Stimulated activated CD4-positive, alpha-beta T cell treated with anti-CD3 and anti-CD28 coated beads, Interleukin-15, amount 100 ng/mL, for 1 hour (primary cell): ENCODE measurements around the gene WTAP.

Experiments
- DNase-seq, 2 donors: peaks; one replicate each; pipeline ENCODE4 v3.0.0-alpha.2; 2020; ENCODE audit warnings: low read depth in 1 of 2, low spot score in 1 of 2

The WTAP gene

DNA sequence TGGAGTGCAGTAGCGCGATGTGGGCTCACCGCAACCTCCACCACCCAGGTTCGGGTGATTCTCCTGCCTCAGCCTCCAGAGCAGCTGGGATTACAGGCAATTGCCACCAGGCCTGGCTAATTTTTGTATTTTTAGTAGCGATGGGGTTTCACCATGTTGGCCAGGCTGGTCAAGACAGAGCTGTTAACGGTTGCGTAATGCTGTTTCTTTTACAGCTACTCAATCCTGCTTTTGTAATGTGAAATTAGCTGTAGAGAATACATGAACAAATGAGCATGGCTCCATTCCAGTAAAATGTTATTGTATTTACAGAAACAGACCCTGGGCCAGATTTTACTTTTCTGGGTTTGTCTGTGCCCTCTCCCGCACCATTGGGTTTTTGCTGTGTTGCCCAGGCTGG is 74.6 kb downstream of the WTAP start:
- no peak for DNase-seq

DNA sequence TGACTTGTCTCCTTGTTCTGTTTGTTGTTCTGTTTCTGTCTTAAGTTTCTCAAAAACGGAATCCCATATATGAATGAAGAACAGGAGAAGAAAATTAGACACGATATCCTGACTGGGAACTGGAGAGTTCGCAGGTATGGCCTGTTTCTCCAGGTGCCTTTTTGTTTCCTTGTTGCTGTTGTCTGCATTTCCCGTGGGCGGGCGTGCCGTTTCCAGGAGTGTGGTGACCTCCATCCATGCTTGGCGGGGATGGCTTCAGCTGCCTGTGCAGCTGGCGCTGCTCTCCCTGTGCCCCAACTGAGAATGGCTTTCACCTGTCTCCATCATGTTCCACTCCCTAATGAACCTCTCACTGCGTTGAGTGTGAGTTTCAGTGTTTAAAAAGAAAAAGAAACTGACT is 77.2 kb downstream of the WTAP start:
- DNase-seq: no peak

DNA sequence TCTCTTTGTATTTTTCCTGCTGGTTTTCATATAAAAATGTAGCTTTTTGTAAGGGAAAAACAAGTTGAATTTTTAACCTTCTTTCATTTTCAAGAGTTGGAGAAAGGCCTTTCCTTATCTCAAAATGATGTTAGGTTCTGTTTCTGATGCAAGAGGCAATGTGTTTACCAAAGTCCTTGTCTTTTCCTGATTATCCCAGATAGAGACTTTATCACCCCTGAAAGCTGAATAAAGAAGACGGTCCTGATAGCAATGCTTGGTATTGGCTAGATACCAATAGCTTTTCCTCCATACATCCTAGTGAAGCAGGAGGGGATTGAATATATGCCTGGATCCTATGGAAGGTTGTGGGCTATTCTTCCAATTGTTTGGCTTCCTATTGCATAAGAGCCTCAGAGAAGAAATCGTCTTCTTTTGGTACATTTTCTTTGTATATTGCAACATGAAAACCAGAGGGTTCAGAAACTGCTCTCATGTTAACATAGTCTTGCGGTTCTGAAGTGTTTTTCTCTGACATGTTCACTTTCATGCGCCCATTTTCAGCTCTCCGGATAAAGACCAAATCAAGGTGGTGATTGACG is 78.2 kb downstream of the WTAP start:
- no peak for DNase-seq
